Measurements from ENCODE around the gene CEP164. TPM values are rescaled to one million over a fixed set of nuclear protein-coding genes. Genes with fewer than 3 reads are reported as not detected.

Gene CEP164
- polyA plus RNA-seq, 2 donors, result 8.0 to 19.8 TPM

DNA sequence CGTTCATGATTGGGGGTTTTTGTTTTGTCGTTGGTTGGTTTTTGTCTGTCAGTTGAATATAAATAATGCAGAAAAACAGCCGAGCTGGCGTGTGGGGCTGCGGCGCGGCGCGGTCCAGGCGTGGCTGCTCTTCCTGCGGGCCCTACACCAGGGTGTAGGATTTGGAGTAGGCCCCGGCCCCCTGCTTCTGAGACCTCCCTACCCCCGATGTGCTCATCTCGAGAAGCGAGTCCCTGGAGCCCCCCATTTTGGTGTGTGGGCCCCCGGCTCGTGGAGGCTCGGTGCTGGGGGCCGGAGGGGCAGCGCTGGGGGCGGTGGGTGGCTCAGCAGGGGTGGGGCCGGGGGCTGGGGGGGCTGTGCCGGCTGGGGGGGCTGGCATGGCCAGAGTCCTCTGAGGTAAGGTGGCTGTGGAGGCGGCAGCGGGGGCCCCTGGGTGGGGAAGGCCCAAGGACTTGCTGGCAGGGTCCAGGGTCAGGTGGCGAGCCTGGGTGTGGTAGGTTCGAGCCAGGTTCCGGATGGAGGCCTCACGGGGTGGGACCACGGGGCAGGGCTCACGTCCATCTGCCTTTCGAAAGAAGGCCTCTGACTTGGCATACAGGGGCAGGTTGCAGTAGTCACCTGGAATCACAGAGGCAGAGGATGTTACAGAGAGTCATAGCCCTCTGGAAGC is 100.7 kb downstream of the CEP164 start:
- no peaks in the 10 kb centered on the region for H3K9me3 ChIP-seq (ENCODE audit: control insufficient read depth in 2 of 2, insufficient read depth in 1 of 2, low read depth in 1 of 2, low read length in 1 of 2)
- H3K27me3 ChIP-seq (ENCODE audit: control insufficient read depth in 1 of 2, insufficient read depth in 2 of 2, low read length in 2 of 2), result no peaks in the 10 kb centered on the region
- no peak overlapping the region for H3K27ac ChIP-seq (ENCODE audit: low read depth in 2 of 2, low read length in 1 of 2)
- 83 to 84% methylated on average over 32 of the region's 32 CpGs for WGBS, 2 donors
- peaks cover 0 to 3% of the 10 kb centered on the region in 2 donors for H3K4me1 ChIP-seq (ENCODE audit: control insufficient read depth in 2 of 2, insufficient read depth in 2 of 2, low read length in 1 of 2)
- no peaks in the 10 kb centered on the region for H3K36me3 ChIP-seq (ENCODE audit: control insufficient read depth in 2 of 2, insufficient read depth in 2 of 2, low read length in 1 of 2)
- H3K4me3 ChIP-seq (ENCODE audit: low read depth in 1 of 2, low read length in 2 of 2), result no peak overlapping the region

DNA sequence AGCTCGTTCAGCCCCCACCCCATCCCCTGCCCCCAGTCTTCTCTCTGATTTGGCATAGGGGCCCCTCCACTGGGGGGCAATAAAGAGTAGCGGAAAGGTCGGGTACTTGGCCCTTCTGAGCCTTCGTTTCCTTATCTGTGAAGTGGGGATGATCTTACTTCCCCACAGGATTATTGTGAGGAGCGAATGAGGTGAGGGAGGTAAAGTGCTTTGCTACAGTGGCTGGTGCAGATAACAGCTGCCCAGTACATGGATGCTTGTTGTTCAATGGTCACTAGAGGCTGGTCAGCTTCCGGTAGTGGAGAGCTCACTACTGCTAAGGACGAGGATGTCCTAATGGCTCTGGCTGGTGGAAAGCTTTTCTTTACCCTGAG is 101.2 kb downstream of the CEP164 start:
- no peaks in the 10 kb centered on the region for H3K9me3 ChIP-seq (ENCODE audit: control insufficient read depth in 2 of 2, insufficient read depth in 1 of 2, low read depth in 1 of 2, low read length in 1 of 2)
- H3K27ac ChIP-seq (ENCODE audit: low read depth in 2 of 2, low read length in 1 of 2), result no peak overlapping the region
- peaks cover 0 to 3% of the 10 kb centered on the region in 2 donors for H3K4me1 ChIP-seq (ENCODE audit: control insufficient read depth in 2 of 2, insufficient read depth in 2 of 2, low read length in 1 of 2)
- H3K4me3 ChIP-seq (ENCODE audit: low read depth in 1 of 2, low read length in 2 of 2), result no peak overlapping the region
- no peaks in the 10 kb centered on the region for H3K36me3 ChIP-seq (ENCODE audit: control insufficient read depth in 2 of 2, insufficient read depth in 2 of 2, low read length in 1 of 2)
- H3K27me3 ChIP-seq (ENCODE audit: control insufficient read depth in 1 of 2, insufficient read depth in 2 of 2, low read length in 2 of 2), result no peaks in the 10 kb centered on the region
- WGBS, 2 donors, result 78 to 80% methylated on average over 7 of the region's 7 CpGs

DNA sequence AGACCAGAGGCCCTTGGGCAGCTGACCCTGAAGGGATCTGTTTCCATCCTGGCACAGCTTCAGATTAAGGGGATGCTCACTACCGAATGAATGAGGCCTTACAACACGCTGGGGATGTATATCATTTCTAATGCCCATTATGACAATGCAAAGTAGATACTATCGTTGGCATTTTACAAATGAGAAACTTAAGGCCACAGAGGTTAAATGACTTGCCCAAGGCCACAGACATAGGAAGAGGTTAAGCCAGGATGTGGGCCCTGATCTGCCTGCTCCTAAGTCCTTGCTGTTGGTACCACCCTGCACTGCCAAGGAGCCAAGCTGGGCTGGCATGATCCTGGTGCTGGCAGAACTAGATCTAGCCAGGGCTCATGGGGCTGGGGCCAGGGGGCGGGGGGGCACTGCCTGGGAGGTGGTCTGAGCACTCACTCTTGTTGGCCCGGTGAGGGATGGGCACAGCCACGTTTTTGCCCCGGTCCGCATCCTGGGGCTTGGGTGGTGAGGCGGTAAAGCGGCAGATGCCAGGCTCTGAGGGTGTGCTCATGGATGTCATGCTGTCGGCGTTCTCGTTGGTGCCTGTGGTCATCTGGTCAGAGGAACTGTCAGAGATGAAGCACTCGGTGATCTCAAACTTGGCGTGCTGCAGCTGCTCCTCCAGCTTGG is 102.8 kb downstream of the CEP164 start:
- peaks cover 0 to 3% of the 10 kb centered on the region in 2 donors for H3K4me1 ChIP-seq (ENCODE audit: control insufficient read depth in 2 of 2, insufficient read depth in 2 of 2, low read length in 1 of 2)
- no peaks in the 10 kb centered on the region for H3K27me3 ChIP-seq (ENCODE audit: control insufficient read depth in 1 of 2, insufficient read depth in 2 of 2, low read length in 2 of 2)
- no peaks in the 10 kb centered on the region for H3K36me3 ChIP-seq (ENCODE audit: control insufficient read depth in 2 of 2, insufficient read depth in 2 of 2, low read length in 1 of 2)
- WGBS, 2 donors, result 86 to 88% methylated on average over 15 of the region's 15 CpGs
- H3K27ac ChIP-seq (ENCODE audit: low read depth in 2 of 2, low read length in 1 of 2), result no peak overlapping the region
- no peaks in the 10 kb centered on the region for H3K9me3 ChIP-seq (ENCODE audit: control insufficient read depth in 2 of 2, insufficient read depth in 1 of 2, low read depth in 1 of 2, low read length in 1 of 2)
- H3K4me3 ChIP-seq (ENCODE audit: low read depth in 1 of 2, low read length in 2 of 2), result no peak overlapping the region

DNA sequence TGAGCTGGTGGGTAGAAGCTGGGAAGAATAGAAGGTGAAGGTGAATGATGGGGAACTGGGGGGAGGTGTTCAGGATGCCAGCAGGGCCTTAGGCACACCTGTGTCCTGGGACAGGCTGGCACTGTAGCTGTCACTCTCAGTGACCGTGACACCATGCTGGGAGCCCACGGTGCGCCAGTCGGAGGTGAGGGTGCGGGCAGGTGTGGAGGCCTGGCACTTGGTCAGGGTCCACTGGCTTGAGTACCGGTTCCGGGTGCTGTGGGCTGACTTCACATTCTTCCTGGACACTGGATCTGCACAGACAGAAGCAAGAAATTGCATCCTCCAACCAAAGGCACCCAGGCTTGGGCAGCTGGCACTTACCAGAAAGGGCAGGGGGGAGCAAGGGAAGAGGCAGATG is 103.8 kb downstream of the CEP164 start:
- Histone ChIP-seq H3K4me3 (ENCODE audit: low read depth in 1 of 2, low read length in 2 of 2) (no peak overlapping the region), H3K9me3 (ENCODE audit: control insufficient read depth in 2 of 2, insufficient read depth in 1 of 2, low read depth in 1 of 2, low read length in 1 of 2) (no peaks in the 10 kb centered on the region), H3K4me1 (ENCODE audit: control insufficient read depth in 2 of 2, insufficient read depth in 2 of 2, low read length in 1 of 2) (no peaks in the 10 kb centered on the region), H3K27ac (ENCODE audit: low read depth in 2 of 2, low read length in 1 of 2) (no peak overlapping the region), H3K36me3 (ENCODE audit: control insufficient read depth in 2 of 2, insufficient read depth in 2 of 2, low read length in 1 of 2) (no peaks in the 10 kb centered on the region), H3K27me3 (ENCODE audit: control insufficient read depth in 1 of 2, insufficient read depth in 2 of 2, low read length in 2 of 2) (no peaks in the 10 kb centered on the region)
- 95 to 97% methylated on average over 7 of the region's 7 CpGs for WGBS, 2 donors

DNA sequence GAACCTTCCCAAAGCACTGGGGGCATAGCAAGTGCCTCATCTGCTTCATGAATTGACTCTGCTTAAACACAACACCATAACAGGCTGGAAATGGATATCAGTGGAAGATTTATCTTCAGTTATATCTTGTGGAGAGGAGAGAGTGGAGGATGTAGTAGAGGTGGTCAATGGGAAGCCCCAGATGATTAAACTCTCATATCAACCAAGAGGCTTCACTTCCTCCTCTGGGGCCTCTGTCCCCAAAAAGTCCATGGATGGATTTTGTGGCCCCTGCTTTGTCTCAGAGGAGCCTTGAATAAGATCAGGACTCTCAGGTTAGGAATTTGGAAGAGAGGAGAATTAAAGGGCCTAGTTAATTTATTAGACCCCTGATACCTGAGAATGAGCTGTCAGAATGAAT is 106.1 kb downstream of the CEP164 start:
- no peaks in the 10 kb centered on the region for H3K36me3 ChIP-seq (ENCODE audit: control insufficient read depth in 2 of 2, insufficient read depth in 2 of 2, low read length in 1 of 2)
- H3K27me3 ChIP-seq (ENCODE audit: control insufficient read depth in 1 of 2, insufficient read depth in 2 of 2, low read length in 2 of 2), result no peaks in the 10 kb centered on the region
- no peak overlapping the region for H3K4me3 ChIP-seq (ENCODE audit: low read depth in 1 of 2, low read length in 2 of 2)
- H3K4me1 ChIP-seq (ENCODE audit: control insufficient read depth in 2 of 2, insufficient read depth in 2 of 2, low read length in 1 of 2), result no peaks in the 10 kb centered on the region
- H3K9me3 ChIP-seq (ENCODE audit: control insufficient read depth in 2 of 2, insufficient read depth in 1 of 2, low read depth in 1 of 2, low read length in 1 of 2), result no peaks in the 10 kb centered on the region
- no peak overlapping the region for H3K27ac ChIP-seq (ENCODE audit: low read depth in 2 of 2, low read length in 1 of 2)

DNA sequence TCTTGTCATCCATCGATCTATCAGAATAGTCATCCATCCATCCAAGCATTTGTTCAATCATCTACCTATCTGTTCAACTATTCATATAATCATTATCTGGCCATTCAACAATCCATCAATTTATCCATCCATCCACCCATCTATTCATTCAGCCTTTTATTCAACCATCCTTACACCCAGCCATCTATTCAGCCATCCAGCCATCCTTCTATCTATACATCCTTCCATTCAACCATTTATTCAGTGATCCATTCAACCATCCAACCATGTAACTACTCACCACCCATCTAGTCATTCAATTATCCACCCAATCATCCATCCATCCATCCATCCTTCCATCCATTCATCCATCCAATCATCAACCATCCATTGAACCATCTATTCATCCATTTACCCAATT is 106.8 kb downstream of the CEP164 start:
- no peak overlapping the region for H3K27ac ChIP-seq (ENCODE audit: low read depth in 2 of 2, low read length in 1 of 2)
- peaks cover 0 to 2% of the 10 kb centered on the region in 2 donors for H3K4me1 ChIP-seq (ENCODE audit: control insufficient read depth in 2 of 2, insufficient read depth in 2 of 2, low read length in 1 of 2)
- WGBS, 2 donors, result 92 to 94% methylated on average over 1 of the region's 1 CpG
- H3K27me3 ChIP-seq (ENCODE audit: control insufficient read depth in 1 of 2, insufficient read depth in 2 of 2, low read length in 2 of 2), result no peaks in the 10 kb centered on the region
- H3K4me3 ChIP-seq (ENCODE audit: low read depth in 1 of 2, low read length in 2 of 2), result no peak overlapping the region
- H3K9me3 ChIP-seq (ENCODE audit: control insufficient read depth in 2 of 2, insufficient read depth in 1 of 2, low read depth in 1 of 2, low read length in 1 of 2), result no peaks in the 10 kb centered on the region
- H3K36me3 ChIP-seq (ENCODE audit: control insufficient read depth in 2 of 2, insufficient read depth in 2 of 2, low read length in 1 of 2), result no peaks in the 10 kb centered on the region

DNA sequence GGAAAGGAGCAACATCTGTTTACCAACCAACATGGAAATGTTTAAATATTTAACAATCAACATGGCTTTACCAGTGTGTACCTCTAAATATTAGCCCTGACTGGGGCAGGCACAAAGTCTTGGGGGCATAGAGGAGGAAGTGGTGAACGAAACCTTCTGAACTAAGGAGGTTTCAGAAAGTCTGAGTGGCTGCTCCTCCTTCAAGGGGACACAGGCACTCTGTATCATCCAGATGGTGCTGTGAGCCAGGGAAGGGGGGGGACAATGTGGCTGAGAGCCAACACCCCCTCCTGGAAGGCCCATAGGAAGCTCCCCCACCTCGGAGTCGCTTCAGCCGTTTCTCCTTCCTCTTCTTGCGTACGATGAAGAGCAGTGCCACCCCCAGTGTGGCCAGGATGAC is 107.7 kb downstream of the CEP164 start:
- no peaks in the 10 kb centered on the region for H3K27me3 ChIP-seq (ENCODE audit: control insufficient read depth in 1 of 2, insufficient read depth in 2 of 2, low read length in 2 of 2)
- H3K27ac ChIP-seq (ENCODE audit: low read depth in 2 of 2, low read length in 1 of 2), result no peak overlapping the region
- H3K36me3 ChIP-seq (ENCODE audit: control insufficient read depth in 2 of 2, insufficient read depth in 2 of 2, low read length in 1 of 2), result no peaks in the 10 kb centered on the region
- peaks cover 0 to 2% of the 10 kb centered on the region in 2 donors for H3K4me1 ChIP-seq (ENCODE audit: control insufficient read depth in 2 of 2, insufficient read depth in 2 of 2, low read length in 1 of 2)
- H3K4me3 ChIP-seq (ENCODE audit: low read depth in 1 of 2, low read length in 2 of 2), result no peak overlapping the region
- WGBS, 2 donors, result 67 to 71% methylated on average over 5 to 6 of the region's 6 CpGs
- no peaks in the 10 kb centered on the region for H3K9me3 ChIP-seq (ENCODE audit: control insufficient read depth in 2 of 2, insufficient read depth in 1 of 2, low read depth in 1 of 2, low read length in 1 of 2)

DNA sequence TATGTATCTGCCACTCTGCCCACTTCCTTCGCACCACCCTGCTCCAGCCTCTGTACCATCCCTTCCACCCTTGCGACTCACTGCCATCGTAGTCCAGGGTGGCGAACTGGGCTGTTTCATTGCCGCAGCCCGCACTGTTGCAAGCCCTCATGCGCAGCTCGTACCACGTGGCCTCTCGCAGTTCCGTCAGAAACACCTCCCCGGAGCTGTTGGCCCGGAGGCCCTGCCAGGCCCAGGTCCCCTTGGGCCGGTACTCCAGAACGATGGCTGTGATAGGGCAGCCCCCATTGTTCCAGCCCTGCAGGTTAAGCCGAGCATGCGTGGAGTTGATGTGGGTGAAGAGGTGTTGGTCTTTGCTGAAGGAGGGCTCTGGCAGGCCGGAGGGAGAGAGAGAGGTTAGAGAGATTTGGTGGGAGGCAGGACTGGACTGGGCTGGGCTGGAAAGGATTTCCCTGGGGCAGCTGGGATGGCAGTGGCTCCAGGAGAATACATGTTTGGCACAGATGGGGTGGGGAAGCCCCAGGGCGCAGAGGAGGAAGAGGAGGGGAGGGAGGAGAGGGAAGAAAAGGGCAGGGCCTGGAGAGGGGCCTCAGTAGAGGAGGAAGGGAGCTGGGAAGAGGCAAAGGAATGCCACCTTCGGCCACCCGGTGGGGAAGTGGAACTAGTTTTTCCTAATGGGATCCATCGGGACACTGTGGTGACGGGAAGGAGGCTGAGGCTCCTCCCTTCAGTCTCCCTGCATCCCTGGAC is 109.6 kb downstream of the CEP164 start:
- Histone ChIP-seq H3K27ac (ENCODE audit: low read depth in 2 of 2, low read length in 1 of 2) (no peak overlapping the region), H3K9me3 (ENCODE audit: control insufficient read depth in 2 of 2, insufficient read depth in 1 of 2, low read depth in 1 of 2, low read length in 1 of 2) (no peaks in the 10 kb centered on the region), H3K4me1 (ENCODE audit: control insufficient read depth in 2 of 2, insufficient read depth in 2 of 2, low read length in 1 of 2) (peaks cover 0 to 2% of the 10 kb centered on the region in 2 donors), H3K27me3 (ENCODE audit: control insufficient read depth in 1 of 2, insufficient read depth in 2 of 2, low read length in 2 of 2) (no peaks in the 10 kb centered on the region), H3K36me3 (ENCODE audit: control insufficient read depth in 2 of 2, insufficient read depth in 2 of 2, low read length in 1 of 2) (no peaks in the 10 kb centered on the region), H3K4me3 (ENCODE audit: low read depth in 1 of 2, low read length in 2 of 2) (no peak overlapping the region)
- WGBS, 2 donors, result 76 to 89% methylated on average over 19 to 23 of the region's 23 CpGs

DNA sequence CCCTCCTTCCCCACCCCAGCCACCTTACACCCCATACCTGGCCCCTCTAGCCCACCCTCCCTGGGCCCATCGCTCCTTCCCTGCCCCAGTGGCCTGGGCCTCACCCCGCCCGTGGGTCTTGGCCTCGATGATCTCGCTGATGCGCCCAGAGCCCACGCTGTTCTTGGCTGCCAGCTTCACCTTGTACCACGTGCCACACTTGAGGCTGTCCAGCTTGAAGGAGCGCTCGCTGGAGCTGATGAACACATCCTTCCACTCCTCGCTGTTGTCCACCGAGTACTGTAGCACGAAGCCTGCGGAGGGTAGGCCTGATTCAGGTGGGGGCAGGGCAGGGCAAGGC is 110.1 kb downstream of the CEP164 start:
- peaks cover 0 to 2% of the 10 kb centered on the region in 2 donors for H3K4me1 ChIP-seq (ENCODE audit: control insufficient read depth in 2 of 2, insufficient read depth in 2 of 2, low read length in 1 of 2)
- no peaks in the 10 kb centered on the region for H3K36me3 ChIP-seq (ENCODE audit: control insufficient read depth in 2 of 2, insufficient read depth in 2 of 2, low read length in 1 of 2)
- H3K27me3 ChIP-seq (ENCODE audit: control insufficient read depth in 1 of 2, insufficient read depth in 2 of 2, low read length in 2 of 2), result no peaks in the 10 kb centered on the region
- H3K4me3 ChIP-seq (ENCODE audit: low read depth in 1 of 2, low read length in 2 of 2), result no peak overlapping the region
- no peak overlapping the region for H3K27ac ChIP-seq (ENCODE audit: low read depth in 2 of 2, low read length in 1 of 2)
- 84% methylated on average over 14 of the region's 14 CpGs for WGBS, 2 donors
- no peaks in the 10 kb centered on the region for H3K9me3 ChIP-seq (ENCODE audit: control insufficient read depth in 2 of 2, insufficient read depth in 1 of 2, low read depth in 1 of 2, low read length in 1 of 2)

Measured in esophagus (tissue), 2 donors.